Kidney epithelial cell (primary cell): ENCODE results near the gene OXGR1. TPM values are rescaled to one million over a fixed set of nuclear protein-coding genes. Genes with fewer than 3 reads are reported as not detected.
"Not testable (repeated sequence)": the region's sequence is repeated elsewhere in the genome, so short reads cannot be mapped to it uniquely, and the experiment has no call there.

Experiments
- DNase-seq: peaks from one replicate; pipeline ENCODE4 v3.0.0-alpha.2; 2010; ENCODE audit warnings: low read depth
- H3K27me3 ChIP-seq: 2 replicates; pipeline ENCODE4 v1.6.0; 2011; ENCODE audit warnings: low read length; ENCODE audit not compliant: control insufficient read depth, insufficient read depth
- H3K36me3 ChIP-seq: 2 replicates; pipeline ENCODE4 v1.5.1; 2011; ENCODE audit warnings: low read length; ENCODE audit not compliant: control insufficient read depth, insufficient read depth
- H3K4me3 ChIP-seq: 2 replicates; pipeline ENCODE4 v1.5.1; 2011; ENCODE audit warnings: low read depth, mild to moderate bottlenecking, control low read depth, low read length
- total RNA-seq: library from RNA; depleted of rRNA; stranded (reverse); fragments of >200 nt; gene quantifications from 2 replicates; pipeline ENCODE4 v1.2.3, GENCODE V29; 2015
- TF ChIP-seq, protein P1 (sequence below): IDR thresholded peaks from 2 replicates; pipeline ENCODE4 v1.5.1; 2011; ENCODE audit warnings: mild to moderate bottlenecking, moderate library complexity, low read length, control low read depth, inconsistent platforms; ENCODE audit not compliant: insufficient read depth, poor library complexity, severe bottlenecking

Gene OXGR1
- total RNA-seq, 1 donor from 2014 or later = not detected

GRCh38 chr13:97026531-97027161 lies 32.4 kb upstream of the OXGR1 start:
- no peak for DNase-seq
- Histone ChIP-seq H3K4me3 (no peak overlapping the region), H3K27me3 (no peaks in the 10 kb centered on the region), H3K36me3 (no peaks in the 10 kb centered on the region)
- TF ChIP-seq, protein P1, sequence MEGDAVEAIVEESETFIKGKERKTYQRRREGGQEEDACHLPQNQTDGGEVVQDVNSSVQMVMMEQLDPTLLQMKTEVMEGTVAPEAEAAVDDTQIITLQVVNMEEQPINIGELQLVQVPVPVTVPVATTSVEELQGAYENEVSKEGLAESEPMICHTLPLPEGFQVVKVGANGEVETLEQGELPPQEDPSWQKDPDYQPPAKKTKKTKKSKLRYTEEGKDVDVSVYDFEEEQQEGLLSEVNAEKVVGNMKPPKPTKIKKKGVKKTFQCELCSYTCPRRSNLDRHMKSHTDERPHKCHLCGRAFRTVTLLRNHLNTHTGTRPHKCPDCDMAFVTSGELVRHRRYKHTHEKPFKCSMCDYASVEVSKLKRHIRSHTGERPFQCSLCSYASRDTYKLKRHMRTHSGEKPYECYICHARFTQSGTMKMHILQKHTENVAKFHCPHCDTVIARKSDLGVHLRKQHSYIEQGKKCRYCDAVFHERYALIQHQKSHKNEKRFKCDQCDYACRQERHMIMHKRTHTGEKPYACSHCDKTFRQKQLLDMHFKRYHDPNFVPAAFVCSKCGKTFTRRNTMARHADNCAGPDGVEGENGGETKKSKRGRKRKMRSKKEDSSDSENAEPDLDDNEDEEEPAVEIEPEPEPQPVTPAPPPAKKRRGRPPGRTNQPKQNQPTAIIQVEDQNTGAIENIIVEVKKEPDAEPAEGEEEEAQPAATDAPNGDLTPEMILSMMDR = no peak

DNA sequence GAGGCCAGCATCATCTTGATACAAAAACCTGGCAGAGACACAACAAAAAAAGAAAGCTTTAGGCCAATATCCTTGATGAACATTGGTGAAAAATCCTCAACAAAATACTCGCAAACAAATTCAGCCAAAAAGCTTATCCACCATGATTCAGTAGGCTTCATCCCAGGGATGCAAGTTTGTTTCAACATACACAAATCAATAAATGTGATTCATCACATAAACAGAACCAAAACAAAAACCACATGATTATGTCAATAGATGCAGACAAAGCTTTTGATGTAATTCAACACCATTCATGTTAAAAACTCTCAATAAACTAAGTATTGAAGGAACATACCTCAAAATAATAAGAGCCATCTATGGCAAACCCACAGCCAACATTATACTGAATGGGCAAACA lies 29.5 kb upstream of the OXGR1 start:
- not testable (repeated sequence) for H3K4me3 ChIP-seq, H3K27me3 ChIP-seq, H3K36me3 ChIP-seq, DNase-seq

- no peak for DNase-seq
- Histone ChIP-seq H3K4me3 (no peak overlapping the region), H3K27me3 (no peaks in the 10 kb centered on the region), H3K36me3 (no peaks in the 10 kb centered on the region)
- TF ChIP-seq, protein P1 = no peak
These were observed 28.8 kb upstream of the OXGR1 start for GRCh38 chr13:97023117-97023516.

- Histone ChIP-seq H3K36me3 (no peaks in the 10 kb centered on the region), H3K4me3 (no peak overlapping the region), H3K27me3 (no peaks in the 10 kb centered on the region)
- TF ChIP-seq, protein P1 = no peak
- DNase-seq = no peak
These were observed 27.0 kb upstream of the OXGR1 start for GRCh38 chr13:97021241-97021640.

GRCh38 chr13:97020689-97021240 lies 26.5 kb upstream of the OXGR1 start:
- TF ChIP-seq, protein P1 = no peak
- H3K27me3 ChIP-seq = no peaks in the 10 kb centered on the region
- DNase-seq = no peak
- no peak overlapping the region for H3K4me3 ChIP-seq
- H3K36me3 ChIP-seq = no peaks in the 10 kb centered on the region

GRCh38 chr13:97020194-97020593 lies 25.9 kb upstream of the OXGR1 start:
- no peaks in the 10 kb centered on the region for H3K27me3 ChIP-seq
- no peak for DNase-seq
- TF ChIP-seq, protein P1 = no peak
- no peak overlapping the region for H3K4me3 ChIP-seq
- no peaks in the 10 kb centered on the region for H3K36me3 ChIP-seq
